G401 (cell line): ENCODE data around the gene LMAN2. TPM values are rescaled to one million over a fixed set of nuclear protein-coding genes. Genes with fewer than 3 reads are reported as not detected.

Experiments
- DNase-seq: peaks from one replicate; pipeline ENCODE4 v3.0.0-alpha.2; 2015; ENCODE audit warnings: low spot score
- in situ Hi-C: cut with HindIII; loops from 2 replicates; pipeline ENCODE4 v1.10.0; 2016; ENCODE audit warnings: low sequenced_read_pairs, mixed read lengths
- total RNA-seq: library from RNA; depleted of rRNA; stranded (reverse); fragments of >200 nt; shearing (Covaris generic); gene quantifications from 2 replicates; pipeline ENCODE4 v1.2.3, GENCODE V29; 2014

The LMAN2 gene
- total RNA-seq, 1 experiment from 2014 or later: 257 TPM

GRCh38 chr5:177333420-177334154 is 17.9 kb downstream of the LMAN2 start:
- DNase-seq: no peak
- in situ Hi-C loops: no loop called here

DNA sequence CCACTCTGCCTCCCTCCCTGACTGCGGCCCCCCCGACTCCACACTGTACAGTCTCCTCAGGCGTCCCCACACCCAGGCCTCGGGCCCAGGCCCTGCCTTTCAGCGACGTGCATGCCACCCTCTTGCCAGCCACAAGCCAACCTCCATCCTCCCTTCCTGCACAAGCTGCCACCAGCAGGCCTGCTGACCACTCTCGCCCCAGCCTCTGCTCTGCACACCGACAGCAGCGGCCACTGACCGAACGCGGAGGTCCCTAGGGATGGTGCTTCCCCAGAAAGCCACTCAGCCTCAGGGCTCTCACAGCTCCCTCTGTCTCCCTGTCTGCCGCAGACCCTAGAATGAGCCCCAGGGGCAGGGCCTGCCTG is 18.6 kb downstream of the LMAN2 start:
- in situ Hi-C loops: no loop called here
- no peak for DNase-seq

- in situ Hi-C loops: no loop called here
- DNase-seq: no peak
Observed at GRCh38 chr5:177332031-177332895, 19.2 kb downstream of the LMAN2 start.

DNA sequence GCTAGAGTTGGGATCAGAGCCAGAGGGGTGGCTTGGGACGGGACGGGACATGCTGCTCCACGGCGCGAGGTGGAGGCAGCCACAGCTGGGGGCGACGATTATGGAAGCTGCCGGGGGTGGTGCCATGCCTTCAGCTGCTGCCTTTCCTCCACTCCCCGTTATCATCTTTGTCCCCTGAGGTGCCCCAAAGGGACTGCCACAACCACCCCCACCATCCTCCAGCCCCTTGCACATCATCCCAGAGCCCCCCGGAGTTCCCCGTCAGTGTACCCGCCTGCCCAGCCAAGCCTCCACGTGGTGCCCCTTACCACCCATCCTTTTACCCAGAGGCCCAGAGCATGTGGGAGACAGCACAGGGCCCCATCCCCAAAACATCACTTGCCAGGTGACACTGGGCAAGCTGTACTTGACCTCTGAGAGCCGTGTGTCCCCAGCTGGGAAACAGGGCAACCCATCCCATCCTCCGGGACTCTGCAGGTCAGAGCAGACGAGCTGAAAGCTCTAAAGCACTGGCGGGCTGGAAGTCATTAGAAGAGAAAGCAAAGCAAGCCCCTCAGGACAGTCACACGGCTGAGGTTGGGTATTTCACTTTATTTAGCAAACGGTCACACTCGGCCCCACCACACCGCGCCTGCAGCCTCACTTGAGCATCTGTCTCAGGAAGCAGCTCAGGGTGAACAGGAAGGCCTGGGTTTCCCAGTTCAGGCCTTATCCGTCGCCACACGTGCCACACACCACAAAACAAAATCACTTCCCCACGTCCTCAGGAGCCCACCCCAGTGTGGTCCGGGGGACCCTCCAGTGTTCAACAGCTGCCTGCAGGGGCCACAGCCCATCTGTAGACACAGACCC is 20.3 kb downstream of the LMAN2 start:
- no peak for DNase-seq
- in situ Hi-C loops: no loop called here

DNA sequence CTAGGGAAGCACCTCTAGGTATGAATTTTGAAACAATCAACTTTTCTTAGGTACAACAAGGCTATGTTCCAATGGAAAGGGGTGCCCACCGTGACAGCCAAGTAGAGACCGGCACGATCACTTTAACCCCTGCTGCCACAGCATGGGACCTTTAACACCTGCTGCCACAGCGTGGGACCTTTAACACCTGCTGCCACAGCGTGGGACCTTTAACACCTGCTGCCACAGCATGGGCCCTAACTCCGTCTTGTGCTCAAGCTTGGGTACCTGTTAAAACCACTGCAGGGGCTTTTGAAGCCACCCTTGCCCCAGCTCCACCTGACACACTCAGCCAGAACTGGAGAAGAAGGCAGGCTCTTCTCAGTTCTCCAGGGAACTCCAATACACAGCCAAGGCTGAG is 21.6 kb downstream of the LMAN2 start:
- DNase-seq: no peak
- in situ Hi-C loops: no loop called here

GRCh38 chr5:177328545-177329231 is 22.8 kb downstream of the LMAN2 start:
- in situ Hi-C loops: no loop called here

DNA sequence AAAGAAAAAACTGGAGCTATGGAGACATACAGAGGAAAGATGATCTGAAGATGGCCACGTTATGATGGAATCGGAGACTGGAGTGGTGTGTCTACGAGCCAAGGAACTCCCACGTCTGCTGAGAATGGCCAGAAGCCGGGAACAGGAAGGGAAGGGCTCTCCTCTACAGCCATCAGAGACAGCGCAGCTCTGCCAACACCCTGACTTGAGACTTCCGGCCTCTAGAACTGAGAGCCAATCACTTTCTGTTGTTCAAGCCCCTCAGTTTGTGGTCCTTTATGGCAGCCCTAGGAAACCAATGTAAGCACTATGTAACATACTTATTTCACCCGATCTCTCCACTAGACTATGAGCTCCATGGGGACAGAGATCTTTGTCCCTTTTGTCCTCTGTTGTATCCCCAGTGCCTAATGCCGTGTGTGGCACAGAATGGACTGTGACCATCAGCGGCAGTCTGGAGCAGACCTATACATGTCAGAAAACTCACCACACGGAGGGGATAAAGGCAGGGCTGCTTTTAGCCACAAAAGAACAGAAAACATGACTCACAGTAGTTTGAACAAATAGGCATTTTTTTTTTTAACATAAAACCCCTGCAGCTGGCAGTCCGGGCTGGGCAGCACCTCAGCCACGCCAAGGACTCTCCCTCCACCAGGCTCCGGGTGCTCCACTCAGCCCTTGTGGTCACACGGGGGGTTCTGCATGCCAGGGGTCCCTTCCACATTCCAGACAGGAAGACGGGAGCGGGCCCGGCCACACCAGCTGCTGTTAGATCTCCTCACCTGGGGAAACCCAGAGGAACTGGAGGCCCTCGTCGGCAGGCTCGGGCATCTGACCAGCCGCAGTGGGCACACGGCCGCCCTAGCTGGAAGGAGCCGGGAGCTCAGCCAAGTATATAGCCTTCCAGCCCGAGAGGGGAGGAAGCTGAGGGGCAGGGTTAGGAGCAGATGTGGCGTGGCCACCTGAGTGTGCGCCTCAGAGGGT is 23.6 kb downstream of the LMAN2 start:
- in situ Hi-C loops: no loop called here
- DNase-seq: no peak

More at GRCh38 chr5:177328545-177329231, 22.8 kb downstream of the LMAN2 start:
- no peak for DNase-seq

- DNase-seq: no peak
- in situ Hi-C loops: no loop called here
Observed at GRCh38 chr5:177325868-177326381, 25.5 kb downstream of the LMAN2 start.

DNA sequence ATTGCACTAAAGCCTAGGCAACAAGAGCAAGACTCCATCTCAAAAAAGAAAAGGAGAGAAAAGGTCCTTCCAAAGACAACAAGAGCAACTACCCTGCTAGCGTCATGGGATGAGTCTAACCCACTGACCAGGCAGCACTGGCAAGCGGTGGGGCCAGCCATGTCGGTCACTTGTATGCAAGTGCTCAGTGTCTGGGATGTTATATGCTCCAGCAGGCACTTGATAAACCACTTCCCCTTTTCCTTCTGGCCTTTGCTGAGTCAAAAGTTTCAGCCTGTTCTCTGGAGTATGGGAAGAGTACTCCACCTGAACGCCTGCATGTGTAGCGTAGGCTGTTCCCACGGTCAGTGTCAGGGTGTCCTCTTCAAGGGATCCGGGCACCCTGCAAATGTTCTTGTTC is 30.6 kb downstream of the LMAN2 start:
- in situ Hi-C loops: no loop called here
- no peak for DNase-seq

GRCh38 chr5:177319913-177320588 is 31.4 kb downstream of the LMAN2 start:
- no peak for DNase-seq
- in situ Hi-C loops: no loop called here

GRCh38 chr5:177317959-177318377 is 33.5 kb downstream of the LMAN2 start:
- in situ Hi-C loops: no loop called here
- peak; percentile 84 for DNase-seq

DNA sequence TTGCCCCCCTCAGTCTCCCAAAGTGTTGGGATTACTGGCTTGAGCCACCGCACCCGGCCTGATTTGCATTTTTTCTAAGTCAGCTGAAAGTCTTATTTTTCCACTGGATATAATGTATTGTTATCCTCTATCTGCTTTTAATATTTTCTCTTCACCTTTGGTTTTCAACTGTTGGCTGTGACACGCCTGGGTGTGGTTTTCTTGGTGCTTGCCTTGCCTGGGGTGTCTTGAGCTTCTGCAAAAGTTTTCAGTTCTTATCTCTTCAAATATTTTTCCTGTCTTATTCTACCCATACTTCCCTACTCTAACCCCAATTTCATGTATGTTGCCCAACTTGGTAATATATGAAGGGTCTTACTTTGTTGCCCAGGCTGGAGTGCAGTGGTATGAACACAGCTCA is 35.5 kb downstream of the LMAN2 start:
- DNase-seq: no peak
- in situ Hi-C loops: no loop called here

- no peak for DNase-seq
- in situ Hi-C loops: no loop called here
Observed at GRCh38 chr5:177315411-177315810, 36.1 kb downstream of the LMAN2 start.

DNA sequence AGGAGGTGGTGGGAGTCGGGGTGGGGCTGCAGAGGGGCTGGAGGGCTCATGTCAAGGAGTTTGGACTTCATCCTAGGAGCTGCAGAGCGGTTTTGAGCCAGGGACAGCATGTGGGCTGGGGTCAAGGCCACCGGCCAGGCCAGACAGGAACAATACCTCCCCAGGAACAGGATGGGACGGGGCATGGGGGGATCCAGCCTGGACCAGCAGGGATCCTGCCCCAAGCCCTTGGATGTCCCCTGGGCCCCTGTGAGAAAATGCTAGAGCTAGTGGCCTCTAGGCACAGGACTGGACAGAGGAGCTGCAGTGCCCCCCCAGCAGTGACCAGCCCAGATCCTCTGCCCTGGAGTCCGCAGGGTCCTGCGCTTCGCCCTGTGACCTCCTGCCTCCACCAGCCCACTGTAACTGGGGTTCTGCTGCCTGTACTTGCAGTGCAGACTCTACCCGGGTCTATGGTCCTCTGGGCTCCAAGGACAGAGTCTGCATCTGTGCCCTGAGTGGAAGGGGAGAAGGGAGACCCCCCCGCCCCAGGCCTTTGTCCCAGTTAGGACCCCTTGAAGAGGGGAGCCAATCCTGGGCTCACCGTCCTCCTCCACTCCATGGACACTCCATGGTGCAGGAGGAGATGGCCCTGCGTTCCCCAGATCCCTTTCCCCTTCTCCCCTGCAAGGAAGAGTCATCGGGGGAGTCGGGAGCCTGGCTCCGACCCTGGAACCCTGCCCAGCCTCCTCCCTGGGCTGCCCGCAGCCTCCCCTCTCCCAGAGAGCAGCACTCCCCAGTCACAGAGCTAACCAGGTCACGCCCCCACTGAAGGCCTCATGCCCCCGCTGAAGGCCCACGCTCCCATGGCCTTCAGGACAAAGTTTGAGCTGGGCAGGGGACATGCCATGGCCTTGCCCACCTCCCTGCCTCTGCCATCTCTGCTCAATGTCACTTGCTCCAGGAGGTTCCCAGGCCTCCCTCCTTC is 36.8 kb downstream of the LMAN2 start:
- in situ Hi-C loops: no loop called here
- DNase-seq: no peak

DNA sequence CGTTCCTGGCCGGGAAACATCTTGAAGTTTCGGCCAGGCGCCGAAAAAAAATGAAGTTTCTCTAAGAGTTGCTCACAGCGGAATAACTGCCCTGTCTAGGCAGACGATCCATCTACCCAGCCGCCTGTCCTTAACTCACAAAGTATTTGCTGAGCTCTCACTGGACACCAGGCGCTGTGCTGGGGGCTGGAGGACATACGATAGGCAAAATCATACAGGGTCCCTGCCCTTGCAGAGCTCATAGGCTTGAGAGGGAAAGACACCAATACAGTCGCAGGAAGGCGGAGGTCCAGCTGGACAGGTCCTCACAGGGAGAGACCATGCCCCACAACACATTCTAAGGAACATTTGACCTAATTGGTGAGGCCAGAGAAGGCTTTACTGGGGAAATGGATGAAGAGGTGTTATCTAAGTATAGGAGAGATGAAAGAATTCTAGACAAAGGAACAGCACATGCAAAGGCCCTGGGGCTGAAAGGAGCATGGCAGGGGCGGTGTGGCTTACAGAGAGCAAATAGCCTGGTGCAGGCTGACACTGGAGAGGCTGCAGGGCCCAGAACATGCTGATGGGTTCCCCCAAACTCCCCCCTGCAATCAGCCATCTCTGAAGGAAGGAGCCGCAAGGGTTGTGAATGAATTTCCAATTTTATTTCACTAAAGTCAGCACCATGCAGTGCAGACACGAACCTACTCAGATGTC is 37.8 kb downstream of the LMAN2 start:
- in situ Hi-C loops: no loop called here
- no peak for DNase-seq
